ENCODE results near the gene KRT222. TPM values are rescaled to one million over a fixed set of nuclear protein-coding genes. Genes with fewer than 3 reads are reported as not detected.

The KRT222 gene
- total RNA-seq, 1 donor: under 0.01 TPM

DNA sequence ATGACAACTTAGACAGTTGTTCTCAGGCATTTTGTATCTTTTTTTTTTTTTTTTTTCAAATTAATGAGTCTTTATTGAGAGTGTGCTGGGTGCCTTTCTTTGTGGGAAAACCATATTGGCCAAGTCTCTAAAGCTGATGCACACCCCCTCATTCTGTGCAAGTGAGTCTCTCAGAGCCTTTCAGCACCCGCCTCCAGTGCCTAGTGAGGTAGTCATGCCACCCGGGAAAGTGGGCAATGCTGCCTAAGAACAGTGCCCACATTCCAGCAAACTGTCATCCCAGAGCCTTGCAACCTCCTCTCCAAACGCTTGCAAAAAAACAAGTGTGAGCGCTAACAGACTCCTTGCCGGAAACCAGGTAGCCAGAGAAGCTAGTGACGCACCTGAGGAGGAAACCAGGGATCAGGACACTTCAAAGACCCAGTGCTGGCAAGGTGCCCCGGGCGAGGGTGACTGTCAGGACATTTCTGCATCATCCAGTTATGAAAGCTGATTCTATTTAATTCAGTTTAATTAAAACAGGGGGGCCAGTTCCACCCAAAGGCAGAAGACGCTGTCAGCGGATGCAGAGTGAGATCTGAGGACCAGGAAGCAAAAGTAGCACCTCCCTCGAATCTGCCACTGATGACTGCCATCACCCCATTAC, 52.3 kb downstream of the KRT222 start:
- TF ChIP-seq, protein P1, sequence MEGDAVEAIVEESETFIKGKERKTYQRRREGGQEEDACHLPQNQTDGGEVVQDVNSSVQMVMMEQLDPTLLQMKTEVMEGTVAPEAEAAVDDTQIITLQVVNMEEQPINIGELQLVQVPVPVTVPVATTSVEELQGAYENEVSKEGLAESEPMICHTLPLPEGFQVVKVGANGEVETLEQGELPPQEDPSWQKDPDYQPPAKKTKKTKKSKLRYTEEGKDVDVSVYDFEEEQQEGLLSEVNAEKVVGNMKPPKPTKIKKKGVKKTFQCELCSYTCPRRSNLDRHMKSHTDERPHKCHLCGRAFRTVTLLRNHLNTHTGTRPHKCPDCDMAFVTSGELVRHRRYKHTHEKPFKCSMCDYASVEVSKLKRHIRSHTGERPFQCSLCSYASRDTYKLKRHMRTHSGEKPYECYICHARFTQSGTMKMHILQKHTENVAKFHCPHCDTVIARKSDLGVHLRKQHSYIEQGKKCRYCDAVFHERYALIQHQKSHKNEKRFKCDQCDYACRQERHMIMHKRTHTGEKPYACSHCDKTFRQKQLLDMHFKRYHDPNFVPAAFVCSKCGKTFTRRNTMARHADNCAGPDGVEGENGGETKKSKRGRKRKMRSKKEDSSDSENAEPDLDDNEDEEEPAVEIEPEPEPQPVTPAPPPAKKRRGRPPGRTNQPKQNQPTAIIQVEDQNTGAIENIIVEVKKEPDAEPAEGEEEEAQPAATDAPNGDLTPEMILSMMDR (IDR thresholded peaks at IDR 0.05; ENCODE audit: extremely low read depth, low read depth, low read length): no peak
- no peak for DNase-seq (ENCODE audit: insufficient read length, low spot score, missing footprints)
- no peaks in the 10 kb centered on the region for H4K20me1 ChIP-seq (ENCODE audit: insufficient read depth, low read length)

DNA sequence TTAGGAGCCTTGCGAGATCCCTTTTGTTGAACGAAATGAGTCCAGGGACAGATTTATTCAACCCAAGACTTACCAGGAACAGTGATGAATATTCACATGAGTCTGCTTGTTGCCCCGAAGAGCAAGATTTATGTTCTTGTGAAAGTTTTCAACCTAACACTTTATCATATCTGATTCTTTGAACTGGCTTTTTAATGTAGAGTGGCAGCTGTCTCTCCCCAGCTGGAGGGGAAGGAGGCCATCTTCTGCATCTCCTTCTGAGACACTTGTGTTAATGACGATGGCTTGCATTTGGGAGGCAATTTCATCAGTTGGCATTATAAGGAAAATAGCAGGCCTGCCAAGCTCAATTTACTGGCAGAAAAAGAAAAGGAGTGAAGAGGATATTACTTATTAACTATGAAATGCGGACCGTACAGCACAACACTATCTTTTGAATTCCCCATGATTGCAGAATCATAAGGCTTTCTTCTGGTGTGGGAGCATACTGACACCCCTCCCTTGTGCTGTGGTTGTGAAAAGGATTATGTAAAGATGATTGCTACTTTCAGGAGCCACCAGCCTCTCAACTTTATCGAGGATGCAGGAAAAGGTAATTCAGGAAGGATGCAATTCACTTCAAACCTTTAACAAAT, 53.0 kb downstream of the KRT222 start:
- Histone ChIP-seq H3K79me2 (ENCODE audit: insufficient read depth, low read length) (no peaks in the 10 kb centered on the region), H3K27ac (ENCODE audit: low read depth, low read length) (no peak overlapping the region), H3K4me3 (ENCODE audit: insufficient read depth, low read length) (no peak overlapping the region), H2AFZ (ENCODE audit: low read length) (no peak overlapping the region), H3K4me1 (ENCODE audit: insufficient read depth, low read length) (peaks cover 4% of the 10 kb centered on the region), H3K27me3 (ENCODE audit: insufficient read depth, low read length) (peaks cover 10% of the 10 kb centered on the region), H3K9me3 (ENCODE audit: low read depth, low read length) (no peaks in the 10 kb centered on the region), H3K4me2 (ENCODE audit: insufficient read depth, low read length) (no peak overlapping the region), H3K36me3 (ENCODE audit: insufficient read depth, low read length) (no peaks in the 10 kb centered on the region), H4K20me1 (ENCODE audit: insufficient read depth, low read length) (no peaks in the 10 kb centered on the region)
- no peak for DNase-seq (ENCODE audit: insufficient read length, low spot score, missing footprints)
- TF ChIP-seq, protein P1 (IDR thresholded peaks at IDR 0.05; ENCODE audit: extremely low read depth, low read depth, low read length): no peak

More for the DNA sequence above, 52.3 kb downstream of the KRT222 start:
- Histone ChIP-seq H3K4me1 (ENCODE audit: insufficient read depth, low read length) (peaks cover 4% of the 10 kb centered on the region), H3K4me2 (ENCODE audit: insufficient read depth, low read length) (no peak overlapping the region), H3K9me3 (ENCODE audit: low read depth, low read length) (no peaks in the 10 kb centered on the region), H2AFZ (ENCODE audit: low read length) (no peak overlapping the region), H3K79me2 (ENCODE audit: insufficient read depth, low read length) (no peaks in the 10 kb centered on the region), H3K36me3 (ENCODE audit: insufficient read depth, low read length) (no peaks in the 10 kb centered on the region), H3K4me3 (ENCODE audit: insufficient read depth, low read length) (no peak overlapping the region), H3K27ac (ENCODE audit: low read depth, low read length) (no peak overlapping the region), H3K27me3 (ENCODE audit: insufficient read depth, low read length) (peaks cover 10% of the 10 kb centered on the region)

DNA sequence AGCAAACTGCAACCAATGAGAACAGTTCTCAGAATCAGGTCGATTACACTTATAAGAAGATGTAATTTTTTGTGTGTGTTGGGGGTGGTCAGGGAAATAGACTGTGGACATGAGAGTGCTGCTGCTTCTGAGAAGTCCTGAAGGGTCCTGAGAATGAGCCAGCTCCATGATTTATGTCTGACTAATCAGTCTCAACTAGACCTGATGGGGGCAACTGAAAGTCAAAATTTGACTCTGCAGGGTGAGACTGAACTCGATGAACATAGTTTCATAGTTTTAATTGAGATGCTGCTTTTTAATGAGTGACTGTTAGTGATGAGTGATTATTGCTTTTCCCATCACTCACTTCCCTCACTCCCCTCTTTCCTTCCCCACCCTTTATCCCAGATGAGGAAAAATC, 54.6 kb downstream of the KRT222 start:
- no peaks in the 10 kb centered on the region for H3K27me3 ChIP-seq (ENCODE audit: insufficient read depth, low read length)

DNA sequence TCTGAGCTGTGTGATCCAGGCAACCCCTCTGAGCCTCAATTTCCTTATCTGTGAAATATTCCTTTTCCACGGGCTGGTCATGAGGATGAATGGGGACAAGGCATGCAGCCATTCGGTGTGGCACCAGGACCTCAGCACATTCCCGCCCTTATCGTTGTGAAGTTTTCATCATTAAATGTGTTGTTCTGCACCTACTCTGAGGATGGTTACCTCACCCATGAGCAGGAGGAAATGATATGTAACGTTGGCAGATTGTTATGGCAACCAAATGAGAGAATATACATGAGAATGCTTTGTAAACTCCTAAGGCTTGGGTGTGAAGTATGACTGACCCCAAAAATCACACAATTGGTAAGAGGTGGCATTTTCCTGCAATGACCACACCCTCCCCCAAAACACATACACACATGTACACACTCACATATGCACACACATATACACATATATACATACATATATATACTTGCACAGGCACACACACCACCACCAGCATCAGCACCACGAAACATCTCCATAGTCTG, 56.9 kb downstream of the KRT222 start:
- no peak overlapping the region for H3K27ac ChIP-seq (ENCODE audit: low read depth, low read length)
- no peaks in the 10 kb centered on the region for H3K79me2 ChIP-seq (ENCODE audit: insufficient read depth, low read length)
- no peak overlapping the region for H3K4me2 ChIP-seq (ENCODE audit: insufficient read depth, low read length)
- TF ChIP-seq, protein P1 (IDR thresholded peaks at IDR 0.05; ENCODE audit: extremely low read depth, low read depth, low read length): no peak
- H3K4me1 ChIP-seq (ENCODE audit: insufficient read depth, low read length): peaks cover 4% of the 10 kb centered on the region
- H3K9me3 ChIP-seq (ENCODE audit: low read depth, low read length): no peaks in the 10 kb centered on the region
- no peak for DNase-seq (ENCODE audit: insufficient read length, low spot score, missing footprints)
- H3K27me3 ChIP-seq (ENCODE audit: insufficient read depth, low read length): no peaks in the 10 kb centered on the region
- H2AFZ ChIP-seq (ENCODE audit: low read length): no peak overlapping the region
- no peaks in the 10 kb centered on the region for H4K20me1 ChIP-seq (ENCODE audit: insufficient read depth, low read length)
- H3K4me3 ChIP-seq (ENCODE audit: insufficient read depth, low read length): no peak overlapping the region
- no peaks in the 10 kb centered on the region for H3K36me3 ChIP-seq (ENCODE audit: insufficient read depth, low read length)

More for the DNA sequence above, 54.6 kb downstream of the KRT222 start:
- H3K79me2 ChIP-seq (ENCODE audit: insufficient read depth, low read length): no peaks in the 10 kb centered on the region
- no peaks in the 10 kb centered on the region for H3K9me3 ChIP-seq (ENCODE audit: low read depth, low read length)
- no peak overlapping the region for H3K4me2 ChIP-seq (ENCODE audit: insufficient read depth, low read length)
- no peak for DNase-seq (ENCODE audit: insufficient read length, low spot score, missing footprints)
- H3K4me3 ChIP-seq (ENCODE audit: insufficient read depth, low read length): no peak overlapping the region
- no peak overlapping the region for H2AFZ ChIP-seq (ENCODE audit: low read length)
- H3K36me3 ChIP-seq (ENCODE audit: insufficient read depth, low read length): no peaks in the 10 kb centered on the region
- H3K27ac ChIP-seq (ENCODE audit: low read depth, low read length): no peak overlapping the region
- TF ChIP-seq, protein P1 (IDR thresholded peaks at IDR 0.05; ENCODE audit: extremely low read depth, low read depth, low read length): no peak
- peaks cover 4% of the 10 kb centered on the region for H3K4me1 ChIP-seq (ENCODE audit: insufficient read depth, low read length)
- H4K20me1 ChIP-seq (ENCODE audit: insufficient read depth, low read length): no peaks in the 10 kb centered on the region
